NCI-H69 (cell line): ENCODE measurements around the gene KCP.

ENCODE experiments used
- DNase-seq: peaks from one replicate; lab custom pipeline; 2025; lab: John Stamatoyannopoulos, UW

The KCP gene

DNA sequence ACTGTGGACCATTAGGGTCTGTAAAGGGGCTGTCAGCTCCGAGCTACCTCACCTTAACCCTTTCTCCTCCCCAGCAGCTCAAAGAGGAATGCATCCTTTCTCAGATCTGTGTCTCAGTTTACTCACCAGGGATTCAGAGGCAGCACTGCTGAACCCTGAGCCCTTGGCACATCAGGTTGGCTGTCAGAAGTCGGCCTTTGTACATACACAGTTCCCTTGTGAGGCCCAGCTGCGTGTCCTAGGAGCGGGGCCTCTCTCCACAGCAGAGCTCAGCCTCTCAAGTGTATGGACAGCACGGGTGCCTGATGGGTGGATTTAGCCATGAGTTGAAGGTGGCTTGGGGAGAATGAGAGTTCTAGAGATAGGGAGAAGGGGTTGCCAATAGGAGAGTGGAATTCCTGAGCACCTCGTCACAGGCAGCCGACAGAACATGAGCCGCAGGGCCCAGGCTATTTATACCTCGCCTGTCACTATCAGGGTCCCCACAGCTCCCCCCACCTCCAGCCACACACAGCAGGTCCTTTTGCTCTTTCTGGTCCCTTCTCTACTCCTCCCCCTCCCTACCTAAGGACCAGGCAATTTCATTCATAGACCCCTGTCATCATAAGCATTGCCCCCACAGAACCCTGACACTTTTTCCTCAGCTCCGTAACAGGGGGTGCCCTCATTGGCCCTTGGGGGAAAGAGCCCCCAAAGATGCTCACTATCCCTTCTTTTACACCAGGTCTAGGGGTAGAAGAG, 82.4 kb downstream of the KCP start:
- no peak for DNase-seq

DNA sequence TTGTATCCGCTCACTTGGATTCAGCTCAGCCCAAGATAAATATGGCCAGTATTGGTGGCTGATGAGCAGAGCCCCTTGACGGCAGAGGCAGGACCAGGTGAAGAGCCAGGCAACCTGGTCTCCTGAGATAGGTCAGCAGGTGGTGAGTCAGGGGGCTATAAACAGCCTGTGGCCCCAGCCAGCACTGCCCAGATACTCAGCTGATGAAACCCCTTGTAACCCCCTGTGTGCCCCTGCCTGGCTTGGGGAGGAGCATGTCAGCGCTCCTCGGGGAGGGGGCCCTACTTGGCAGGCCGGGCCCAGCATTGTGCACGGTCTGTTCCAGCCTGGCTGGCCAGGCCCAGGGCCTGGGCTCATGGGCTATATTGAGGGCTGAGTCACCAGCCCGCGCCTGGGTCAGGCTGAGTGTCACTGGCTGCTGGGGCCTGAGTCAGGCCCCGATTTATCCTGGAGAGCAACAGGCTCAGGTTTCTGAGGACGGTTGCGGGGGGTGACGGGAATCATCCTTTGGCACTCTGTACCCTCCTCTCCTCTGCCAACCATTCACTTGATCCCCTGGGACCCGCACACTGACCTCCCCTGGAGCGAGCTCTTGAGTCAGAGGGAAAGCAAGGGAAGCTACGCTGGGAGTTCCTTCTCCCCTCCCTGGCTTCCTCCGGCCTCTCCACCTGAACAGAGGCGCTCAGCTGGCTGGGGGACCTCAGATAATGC, 83.1 kb downstream of the KCP start:
- DNase-seq: no peak

DNA sequence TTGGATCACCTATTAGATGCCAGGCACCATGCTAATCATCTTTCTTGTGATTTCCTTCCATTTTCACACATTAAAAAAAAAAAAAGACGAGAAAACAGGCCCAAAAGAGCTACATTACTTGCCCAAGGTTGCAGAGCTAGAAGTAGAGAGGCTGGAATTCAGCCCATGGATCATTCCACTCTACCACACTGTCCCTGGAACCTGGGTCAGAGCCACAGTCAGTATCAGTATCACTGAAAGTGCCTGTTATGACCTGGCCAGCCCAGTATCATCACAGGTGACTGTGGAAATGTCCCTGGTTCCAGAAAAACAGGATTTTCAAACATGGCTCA, 83.6 kb downstream of the KCP start:
- DNase-seq: no peak
